Natural killer cell (primary cell): Measurements from ENCODE around the gene PDIA6. TPM values are rescaled to one million over a fixed set of nuclear protein-coding genes. Genes with fewer than 3 reads are reported as not detected.

Experiments
- ATAC-seq, 3 donors: fragments of 150-1000 bp in 2 of 3; fragments of 200-7000 bp in 1 of 3; cut with Tn5 transposase; 1 replicate in 1 of 3; 2 replicates in 2 of 3; pipeline ENCODE4 v1.10.0; 2021; ENCODE audit warnings: mild to moderate bottlenecking in 2 of 3, moderate library complexity in 2 of 3
- DNase-seq, 2 donors: peaks; one replicate each; pipeline versions ENCODE4 v3.0.0 to v3.0.0-alpha.2; 2013 to 2021; ENCODE audit warnings: mixed read lengths in 1 of 2
- H3K27ac ChIP-seq: one replicate; pipeline ENCODE4 v1.5.1; 2013; ENCODE audit warnings: mild to moderate bottlenecking, low read length
- H3K27me3 ChIP-seq: one replicate; pipeline ENCODE4 v1.6.1; 2013; ENCODE audit warnings: low read length; ENCODE audit not compliant: control insufficient read depth, insufficient read depth
- H3K36me3 ChIP-seq: one replicate; pipeline ENCODE4 v1.6.1; 2013; ENCODE audit warnings: low read length; ENCODE audit not compliant: control insufficient read depth, insufficient read depth
- H3K4me1 ChIP-seq: one replicate; pipeline ENCODE4 v1.6.1; 2013; ENCODE audit warnings: low read length; ENCODE audit not compliant: control insufficient read depth, insufficient read depth
- H3K4me3 ChIP-seq: one replicate; pipeline ENCODE4 v1.5.1; 2013; ENCODE audit warnings: low read length
- H3K9me3 ChIP-seq: one replicate; pipeline ENCODE4 v1.6.1; 2013; ENCODE audit warnings: low read length; ENCODE audit not compliant: control insufficient read depth, insufficient read depth
- H3K27ac Mint-ChIP-seq, 2 donors: one replicate each; pipeline ENCODE4 v1.8.0; 2022; ENCODE audit warnings: mild to moderate bottlenecking in 2 of 2, mixed read lengths in 2 of 2, moderate library complexity in 1 of 2
- H3K27me3 Mint-ChIP-seq, 2 donors: one replicate each; pipeline ENCODE4 v1.8.0; 2022; ENCODE audit warnings: low read depth in 2 of 2, mixed read lengths in 2 of 2
- H3K36me3 Mint-ChIP-seq: one replicate; pipeline ENCODE4 v1.8.0; 2022; ENCODE audit warnings: mixed read lengths
- H3K4me1 Mint-ChIP-seq, 2 donors: one replicate each; pipeline ENCODE4 v1.8.0; 2022; ENCODE audit warnings: mixed read lengths in 2 of 2
- H3K4me3 Mint-ChIP-seq: one replicate; pipeline ENCODE4 v1.8.0; 2022; ENCODE audit warnings: mild to moderate bottlenecking, moderate library complexity, mixed read lengths
- H3K9me3 Mint-ChIP-seq, 2 donors: one replicate each; pipeline ENCODE4 v1.8.0; 2022; ENCODE audit warnings: mixed read lengths in 2 of 2
- CTCF ChIP-seq: fragments of 200-600 bp; IDR thresholded peaks from one replicate; pipeline ENCODE4 v1.8.0; 2022; ENCODE audit warnings: antibody characterized with exemption
- WGBS: methylation state at CpG from one replicate; pipeline ENCODE4 v1.1.7; 2013; ENCODE audit warnings: missing lambda C conversion rate; ENCODE audit not compliant: insufficient coverage; 5-methylcytosine and 5-hydroxymethylcytosine counted together
- intact Hi-C: fragments of 100-400 bp; cut with micrococcal nuclease; formaldehyde crosslinking; loops from one replicate; pipeline ENCODE4 v1.14.2; 2022
- total RNA-seq, 4 donors: library from RNA; stranded (reverse); fragments of 120-200 nt in 1 of 4; gene quantifications; one replicate each; pipeline versions ENCODE4 v1.2.3 to v1.2.4, GENCODE V29; 2013 to 2022

Gene PDIA6
- total RNA-seq, 3 donors from 2014 or later (not counting 1 experiment from before 2014, with no cell fraction given) = 57.4 to 81.2 (median 58.7) TPM

DNA sequence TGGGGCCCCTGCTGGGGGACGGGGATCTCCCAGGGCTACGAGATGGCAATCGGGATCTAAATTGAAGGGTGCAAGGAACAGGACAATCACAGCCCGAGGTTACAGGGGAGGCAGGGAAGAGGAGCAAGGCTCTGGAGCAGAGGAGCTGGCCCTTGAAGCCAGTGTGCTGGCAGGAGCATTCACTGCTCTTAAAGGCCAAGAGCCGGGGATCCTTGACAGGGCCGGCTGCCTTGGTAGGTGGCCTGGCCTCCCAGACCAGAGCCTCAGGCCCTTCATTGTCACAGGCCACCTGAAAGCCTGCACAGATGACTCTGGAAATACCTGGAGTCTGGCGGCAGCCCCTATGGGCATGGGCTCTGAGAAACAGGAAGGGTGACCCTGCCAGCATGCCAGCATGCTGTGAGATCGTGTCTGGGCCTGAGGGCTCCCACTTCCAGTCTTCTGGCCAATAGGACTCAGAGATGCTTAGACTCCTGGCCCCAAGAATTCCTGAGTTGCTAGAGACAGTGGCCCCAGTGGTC lies 38.7 kb downstream of the PDIA6 start:
- H3K4me1 ChIP-seq = no peaks in the 10 kb centered on the region
- ATAC-seq (no peak), DNase-seq (no peak)
- no peaks in the 10 kb centered on the region for H3K9me3 ChIP-seq
- H3K4me3 Mint-ChIP-seq = no peak overlapping the region
- intact Hi-C loops = no loop called here
- peaks cover 3% of the 10 kb centered on the region for H3K36me3 ChIP-seq
- H3K27me3 Mint-ChIP-seq = no peaks in the 10 kb centered on the region
- no peak for TF ChIP-seq CTCF
- no peak overlapping the region for H3K27ac Mint-ChIP-seq
- no peak overlapping the region for H3K4me3 ChIP-seq
- no peaks in the 10 kb centered on the region for H3K4me1 Mint-ChIP-seq
- no peaks in the 10 kb centered on the region for H3K36me3 Mint-ChIP-seq
- whole genome bisulfite sequencing = 89% methylated on average over 8 of the region's 8 CpGs
- no peaks in the 10 kb centered on the region for H3K27me3 ChIP-seq
- no peak overlapping the region for H3K27ac ChIP-seq
- no peaks in the 10 kb centered on the region for H3K9me3 Mint-ChIP-seq

- no peak overlapping the region for H3K4me3 ChIP-seq
- intact Hi-C loops = no loop called here
- Mint-ChIP-seq H3K27ac (no peak overlapping the region), H3K4me1 (no peaks in the 10 kb centered on the region), H3K9me3 (no peaks in the 10 kb centered on the region), H3K36me3 (no peaks in the 10 kb centered on the region), H3K27me3 (no peaks in the 10 kb centered on the region), H3K4me3 (no peak overlapping the region)
- H3K4me1 ChIP-seq = no peaks in the 10 kb centered on the region
- TF ChIP-seq CTCF = no peak
- no peaks in the 10 kb centered on the region for H3K9me3 ChIP-seq
- H3K27ac ChIP-seq = no peak overlapping the region
- DNase-seq = no peak
- no peaks in the 10 kb centered on the region for H3K36me3 ChIP-seq
- 94% methylated on average over 13 of the region's 13 CpGs for WGBS
- H3K27me3 ChIP-seq = no peaks in the 10 kb centered on the region
- ATAC-seq = no peak
Measured at GRCh38 chr2:10772868-10773215, 39.7 kb downstream of the PDIA6 start.

DNA sequence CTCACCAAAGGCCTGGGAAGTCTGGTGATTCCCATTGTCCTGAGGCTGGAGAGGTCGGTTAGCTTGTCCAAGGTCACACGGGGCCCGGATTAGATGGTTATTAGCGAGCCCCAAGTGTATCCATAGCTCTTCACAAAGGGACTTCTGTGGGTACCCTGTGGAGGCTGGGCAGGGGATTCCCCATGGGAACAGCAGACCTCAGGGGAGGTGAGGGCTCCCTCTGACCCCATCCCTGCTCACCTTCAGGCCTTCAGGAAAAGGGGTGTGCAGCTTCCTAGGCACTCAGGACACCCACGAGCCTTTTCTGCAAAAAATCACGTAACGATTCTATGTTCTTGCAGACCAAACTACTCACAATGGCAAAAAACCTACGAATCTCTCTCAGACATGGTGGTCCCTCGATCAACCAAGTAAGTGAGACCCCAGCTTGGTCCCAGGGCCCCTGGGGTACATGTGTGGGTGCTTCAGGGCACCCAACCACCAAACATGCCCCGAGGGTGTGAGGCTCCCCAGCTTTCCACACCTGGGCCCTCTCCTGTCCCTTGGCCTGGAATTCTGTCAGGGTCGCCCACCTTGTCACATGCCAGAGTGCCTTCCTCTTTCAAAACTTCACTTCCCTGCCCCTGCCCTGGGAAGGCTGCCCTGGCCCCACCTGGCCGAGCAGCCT lies 40.3 kb downstream of the PDIA6 start:
- no peak overlapping the region for H3K27ac Mint-ChIP-seq

More for the DNA sequence above, 40.3 kb downstream of the PDIA6 start:
- Histone ChIP-seq H3K9me3 (no peaks in the 10 kb centered on the region), H3K27ac (no peak overlapping the region), H3K27me3 (no peaks in the 10 kb centered on the region), H3K4me3 (no peak overlapping the region), H3K4me1 (no peaks in the 10 kb centered on the region), H3K36me3 (no peaks in the 10 kb centered on the region)
- DNase-seq (no peak), ATAC-seq (no peak)
- intact Hi-C loops = no loop called here
- TF ChIP-seq CTCF = no peak
- H3K9me3 Mint-ChIP-seq = no peaks in the 10 kb centered on the region
- H3K36me3 Mint-ChIP-seq = no peaks in the 10 kb centered on the region
- H3K4me3 Mint-ChIP-seq = no peak overlapping the region
- H3K4me1 Mint-ChIP-seq = no peaks in the 10 kb centered on the region
- no peaks in the 10 kb centered on the region for H3K27me3 Mint-ChIP-seq
- WGBS = 94% methylated on average over 12 of the region's 12 CpGs
